KBM-7 (cell line): ENCODE results near the gene PDE11A.

Experiments used
- DNase-seq: peaks from one replicate; pipeline ENCODE4 v3.0.0-alpha.2; 2015
- in situ Hi-C: fragments of 300-500 bp; cut with MboI; formaldehyde crosslinking; loops from 2 replicates; pipeline ENCODE4 v1.14.3; 2020; ENCODE audit warnings: low sequenced_read_pairs, low pct_unique_long_range_greater_than_20kb, mixed read lengths

PDE11A gene

GRCh38 chr2:177724398-177725287, 347.9 kb downstream of the PDE11A start:
- in situ Hi-C loops, result loop anchor here (25.0 kb wide), 2 partner anchors 387 to 562 kb away; no protein-coding TSS in a partner anchor
- peak; percentile 52 for DNase-seq

DNA sequence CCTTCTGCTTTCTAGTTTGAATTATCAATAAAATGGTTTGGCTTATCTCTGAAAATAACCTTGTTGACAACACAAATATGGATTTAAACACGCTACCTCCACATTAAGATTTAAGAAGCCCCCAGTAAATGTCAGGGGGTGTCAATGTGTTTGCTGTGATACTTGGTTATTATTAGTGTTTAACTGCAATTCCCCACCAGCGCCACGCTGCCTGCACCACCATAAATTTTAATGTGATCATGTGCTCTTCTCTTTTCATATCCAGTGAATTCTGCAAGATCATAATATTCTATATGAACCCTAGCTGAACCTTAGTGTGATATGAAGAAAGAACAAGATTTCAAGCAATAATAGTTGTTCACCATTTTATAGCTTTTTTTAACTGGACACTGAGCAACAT, 349.3 kb downstream of the PDE11A start:
- in situ Hi-C loops, result no loop called here

GRCh38 chr2:177721818-177722567, 350.6 kb downstream of the PDE11A start:
- in situ Hi-C loops, result no loop called here
- no peak for DNase-seq

More for the DNA sequence above, 349.3 kb downstream of the PDE11A start:
- no peak for DNase-seq

- DNase-seq, result no peak
- in situ Hi-C loops, result no loop called here
These were observed 351.5 kb downstream of the PDE11A start for GRCh38 chr2:177721087-177721486.

DNA sequence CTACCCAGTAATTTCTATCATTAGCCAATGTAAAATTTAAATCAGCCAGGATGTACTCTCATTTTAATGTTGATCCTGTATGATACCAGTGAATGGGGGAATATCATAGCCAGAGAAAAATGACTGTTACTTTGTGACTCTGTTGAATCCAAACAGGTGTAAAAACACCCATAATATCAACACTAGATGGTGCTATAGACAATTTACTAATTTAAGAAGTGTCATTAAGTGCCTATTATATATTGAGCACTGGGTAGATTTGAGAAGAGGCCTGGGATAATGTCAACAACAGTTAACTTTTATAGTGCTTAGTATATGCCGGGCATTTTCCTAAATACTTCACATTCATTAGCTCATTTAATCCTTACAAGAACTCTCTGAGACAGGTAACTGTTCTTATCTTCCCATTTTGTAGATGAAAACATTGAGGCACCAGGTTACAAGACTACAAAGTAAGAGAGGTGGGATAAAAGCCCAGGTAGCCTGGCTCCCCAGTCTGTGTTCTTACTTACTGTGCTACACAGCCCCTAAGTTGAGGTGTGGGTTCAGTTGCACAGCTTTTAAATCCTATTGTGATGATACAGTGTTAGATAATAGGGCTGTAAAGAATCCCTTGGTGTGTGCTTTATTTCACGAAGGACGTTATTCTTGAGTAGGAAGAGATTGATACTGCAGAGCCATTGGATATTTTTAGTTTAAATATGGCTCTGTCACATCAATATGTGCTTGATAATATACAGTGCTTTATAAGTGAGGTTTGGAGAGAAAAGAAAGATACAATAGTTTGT, 354.6 kb downstream of the PDE11A start:
- in situ Hi-C loops, result no loop called here

GRCh38 chr2:177716484-177716883, 356.1 kb downstream of the PDE11A start:
- DNase-seq, result no peak
- in situ Hi-C loops, result no loop called here

More for the DNA sequence above, 354.6 kb downstream of the PDE11A start:
- no peak for DNase-seq

DNA sequence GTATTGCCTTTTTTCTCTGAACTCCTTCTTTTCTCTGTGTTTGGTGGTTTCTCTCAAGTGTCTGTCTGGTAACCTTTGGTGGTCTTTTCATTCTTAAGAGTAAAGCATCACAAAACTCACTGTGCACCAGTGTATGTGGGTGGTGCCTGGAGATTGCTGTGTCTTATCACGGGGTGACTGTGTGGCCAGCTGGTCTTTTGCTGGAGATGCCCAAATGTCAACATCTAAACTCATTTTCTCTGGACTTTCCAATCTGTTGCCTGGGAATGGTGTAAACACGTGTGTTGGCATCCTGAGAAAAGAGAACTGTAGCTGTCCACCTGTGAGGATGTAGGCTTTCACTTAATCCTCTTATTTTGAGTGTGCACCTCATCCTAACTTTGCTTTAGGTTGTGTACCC, 356.8 kb downstream of the PDE11A start:
- no peak for DNase-seq
- in situ Hi-C loops, result no loop called here

DNA sequence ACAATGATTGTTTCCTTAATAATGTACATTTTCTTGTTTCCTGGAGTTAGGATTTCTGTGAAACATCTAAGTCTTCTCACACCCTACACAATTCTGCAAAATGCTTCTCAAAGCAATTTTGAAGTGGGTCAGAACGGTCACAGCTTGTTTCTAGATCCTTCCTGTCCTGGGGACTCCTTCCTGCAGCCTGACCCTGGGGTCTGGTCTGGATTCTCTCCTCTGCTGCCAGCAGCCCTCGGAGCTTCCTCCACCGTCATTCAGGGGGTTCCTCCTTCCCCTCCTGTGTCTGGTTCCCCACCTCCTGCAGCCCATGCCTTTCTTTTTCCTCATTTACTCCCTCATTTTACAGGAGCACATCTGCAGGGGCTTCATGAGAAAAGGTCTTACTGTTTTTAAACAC, 357.9 kb downstream of the PDE11A start:
- DNase-seq, result no peak
- in situ Hi-C loops, result no loop called here

GRCh38 chr2:177712462-177712861, 360.1 kb downstream of the PDE11A start:
- no peak for DNase-seq
- in situ Hi-C loops, result no loop called here

DNA sequence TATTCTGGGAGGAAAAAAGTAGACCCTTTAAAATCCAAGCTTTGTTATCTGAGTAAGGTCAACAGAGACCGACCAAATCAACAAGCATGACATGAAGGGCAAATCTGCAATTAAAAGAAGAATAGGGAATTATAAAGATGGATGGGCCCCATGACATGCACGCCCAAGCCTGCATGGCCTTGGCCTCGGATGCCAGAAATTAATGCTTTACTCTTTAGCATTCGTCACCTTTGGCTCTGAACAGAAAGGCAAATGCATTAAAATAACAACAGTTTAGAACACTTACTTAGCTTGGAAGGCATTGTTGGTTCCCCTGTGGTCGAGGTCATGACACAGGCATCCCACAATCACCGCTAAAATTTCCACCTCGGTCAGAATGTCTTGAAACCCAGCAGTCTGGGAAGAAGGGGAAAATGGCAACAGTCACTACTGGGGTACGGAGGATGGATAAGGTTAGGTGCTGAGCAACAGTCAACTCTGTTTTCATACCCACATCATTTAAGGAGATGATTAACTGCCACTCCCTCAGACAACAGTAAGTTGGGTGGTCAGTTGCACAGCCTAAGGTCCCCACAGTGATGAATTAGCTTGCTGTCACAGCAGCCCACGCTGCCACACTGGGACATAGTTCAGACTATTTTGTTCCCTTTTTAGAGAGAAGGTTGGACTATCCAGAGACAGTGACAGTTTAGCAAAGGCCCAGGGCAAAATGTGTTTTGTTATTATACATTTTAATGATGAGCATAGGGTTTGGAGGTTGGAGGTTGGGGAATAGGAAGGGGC, 360.9 kb downstream of the PDE11A start:
- in situ Hi-C loops, result no loop called here

DNA sequence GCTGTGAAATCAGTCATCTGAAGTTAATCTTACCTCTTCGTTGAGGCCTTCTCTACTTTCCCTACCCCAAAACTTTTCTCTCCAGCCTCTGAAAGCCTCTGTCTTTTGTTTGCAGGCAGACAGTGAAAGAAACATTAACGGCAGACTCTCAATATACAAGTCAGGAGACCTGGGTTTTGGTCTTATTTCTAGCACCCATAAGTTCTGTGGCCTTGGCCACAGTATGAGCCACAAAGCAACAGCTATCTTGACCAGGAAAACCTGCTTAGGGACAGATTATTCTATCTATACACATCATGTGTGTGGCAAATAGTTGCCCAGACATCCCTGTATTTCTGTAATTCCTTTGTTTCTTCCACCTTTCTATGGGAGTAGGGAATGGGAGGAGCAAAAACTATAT, 361.7 kb downstream of the PDE11A start:
- no peak for DNase-seq
- in situ Hi-C loops, result no loop called here

More for the DNA sequence above, 360.9 kb downstream of the PDE11A start:
- no peak for DNase-seq

DNA sequence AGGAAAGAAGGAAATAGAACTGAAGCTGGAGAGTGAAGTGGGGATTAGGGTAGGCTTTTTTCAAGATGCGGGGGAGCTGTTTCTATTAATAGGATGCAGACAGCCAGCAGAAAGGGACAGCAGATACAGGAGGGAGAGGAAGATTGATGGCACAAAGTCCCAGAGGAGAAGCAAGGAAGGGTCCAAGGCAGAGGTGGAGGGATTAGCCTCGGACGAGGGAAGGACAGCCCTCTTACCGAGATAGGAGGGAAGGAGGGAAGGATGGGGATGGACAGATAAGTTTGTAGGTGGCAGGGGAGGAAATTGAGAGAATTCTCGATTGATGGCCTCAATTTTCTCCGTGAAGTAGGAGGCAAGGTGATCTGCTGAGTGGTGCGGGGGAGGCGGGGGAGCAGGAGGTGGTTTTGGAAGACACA, 362.6 kb downstream of the PDE11A start:
- in situ Hi-C loops, result no loop called here
- no peak for DNase-seq

DNA sequence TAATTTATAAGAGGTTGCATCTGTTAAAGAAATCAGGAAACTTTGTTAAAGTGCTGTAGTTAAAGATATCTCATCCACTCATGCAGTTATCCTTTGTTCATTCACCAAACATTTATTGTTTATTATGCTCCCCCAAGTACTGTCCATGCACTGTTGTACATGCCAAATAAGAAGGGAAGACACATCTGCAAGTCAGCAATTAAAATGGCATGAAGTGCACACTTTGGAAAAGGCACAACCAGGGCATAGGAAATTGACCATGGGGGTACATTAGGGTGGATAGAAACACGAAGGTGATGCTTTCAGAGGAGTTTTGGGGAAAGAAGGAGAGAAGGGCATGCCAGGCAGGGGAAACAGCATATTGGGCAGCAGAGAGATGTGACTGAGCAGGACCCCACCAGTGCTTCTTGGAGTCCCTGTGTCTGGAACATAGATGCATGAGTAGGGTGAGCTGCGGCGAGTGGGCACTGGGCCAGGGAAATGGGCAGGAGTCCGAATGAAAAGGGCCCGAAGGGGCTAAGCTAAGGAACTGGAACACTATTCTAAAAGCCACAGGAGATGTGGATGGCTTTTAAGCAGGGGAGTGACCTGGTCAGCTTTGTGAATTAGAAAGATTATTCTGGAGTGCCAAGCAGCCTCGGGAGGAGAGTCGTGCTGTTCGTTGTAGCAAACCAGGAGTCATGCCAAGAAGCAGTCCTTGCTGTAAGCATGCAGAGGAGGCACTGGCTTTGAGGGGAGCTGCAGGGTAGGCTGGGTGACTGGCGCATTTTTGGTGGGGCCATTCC, 363.7 kb downstream of the PDE11A start:
- no peak for DNase-seq
- in situ Hi-C loops, result no loop called here

DNA sequence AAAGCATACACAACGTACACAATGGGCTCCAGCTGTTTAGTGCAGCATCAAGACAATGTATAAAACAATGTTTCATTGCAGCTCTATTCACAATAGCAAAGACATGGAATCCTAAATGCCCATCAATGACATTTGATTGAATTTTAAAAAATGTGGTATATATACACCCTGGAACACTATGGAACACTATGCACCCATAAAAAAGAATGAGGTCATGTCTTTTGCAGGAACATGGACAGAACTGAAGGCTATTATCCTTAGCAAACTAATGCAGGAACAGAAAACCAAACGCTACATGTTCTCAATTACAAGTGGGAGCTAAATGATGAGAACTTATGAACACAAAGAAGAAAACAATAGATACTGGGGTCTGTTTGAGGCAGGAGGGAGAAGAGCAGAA, 364.5 kb downstream of the PDE11A start:
- in situ Hi-C loops, result no loop called here
- no peak for DNase-seq

DNA sequence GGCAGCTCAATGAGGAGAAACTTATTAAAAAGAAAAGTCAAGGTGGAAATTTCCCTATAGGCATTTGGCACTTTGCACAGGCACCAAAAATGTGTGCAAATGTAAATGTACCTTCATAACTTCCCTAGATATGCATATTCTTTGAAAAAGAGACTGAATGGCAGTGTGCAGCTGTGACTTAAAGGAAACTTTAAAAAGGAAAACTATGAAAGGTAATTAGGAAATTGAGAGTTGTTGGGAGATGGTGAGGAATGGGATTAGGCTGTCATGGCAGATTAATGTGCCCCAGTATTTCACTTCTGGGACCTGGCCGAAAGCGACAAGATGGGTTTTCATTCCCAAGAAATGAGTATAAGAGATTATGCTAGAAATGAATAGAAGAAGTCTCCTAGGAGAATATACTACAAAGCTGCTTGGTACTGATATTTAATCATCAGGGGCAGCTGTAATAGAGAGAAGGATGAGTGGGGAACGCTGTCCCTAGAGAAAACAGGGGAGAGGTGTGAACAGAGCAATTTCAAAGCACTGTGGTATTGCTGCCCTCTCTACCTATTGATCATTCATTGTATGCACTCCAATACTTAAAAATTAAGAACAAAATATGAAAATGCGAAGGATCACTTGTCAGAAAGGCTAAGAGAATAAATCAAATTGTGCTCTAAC, 366.9 kb downstream of the PDE11A start:
- in situ Hi-C loops, result no loop called here

GRCh38 chr2:177703159-177703558, 369.4 kb downstream of the PDE11A start:
- in situ Hi-C loops, result no loop called here
- no peak for DNase-seq

More for the DNA sequence above, 366.9 kb downstream of the PDE11A start:
- DNase-seq, result no peak

DNA sequence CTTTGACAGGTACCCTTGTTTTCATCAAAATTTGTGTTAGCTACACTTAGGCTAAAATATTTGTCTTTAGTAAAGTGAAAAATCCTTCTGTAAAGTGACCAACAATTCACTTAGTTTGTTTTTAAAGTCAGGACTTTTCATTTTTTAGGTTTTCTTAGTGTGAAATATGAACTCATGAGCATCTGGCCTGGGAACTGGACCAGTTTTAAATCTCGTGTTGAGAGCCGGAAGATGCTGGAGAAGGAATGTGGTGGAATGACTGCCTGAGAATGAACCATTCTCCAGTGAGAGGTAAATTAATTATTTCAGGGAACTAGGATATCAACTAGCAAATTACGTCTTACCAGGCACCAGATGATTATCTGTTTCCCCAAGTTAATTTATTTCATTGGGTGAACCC, 374.3 kb downstream of the PDE11A start:
- no peak for DNase-seq
- in situ Hi-C loops, result no loop called here

DNA sequence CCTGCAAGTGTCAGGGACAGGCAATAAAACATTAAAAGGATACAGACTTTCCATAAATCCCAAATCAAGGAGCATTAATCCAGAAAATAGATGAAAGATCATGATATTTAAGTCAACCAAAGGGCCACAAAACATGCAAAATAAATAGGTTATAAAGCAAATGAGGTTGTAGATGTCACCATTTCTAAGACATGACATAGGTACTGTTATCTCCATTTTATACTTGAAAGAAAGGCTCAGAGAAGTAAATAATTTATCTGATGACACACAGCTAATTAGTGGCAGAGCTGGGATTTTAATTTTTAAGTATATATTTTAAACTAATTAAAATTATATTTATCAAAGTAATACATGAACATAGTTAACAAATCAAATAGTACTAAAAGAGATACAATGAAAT, 378.2 kb downstream of the PDE11A start:
- in situ Hi-C loops, result no loop called here
- no peak for DNase-seq
